Activated gamma-delta T cell treated with Interleukin-2 at 50 U/mL for 16 hours (primary cell): ENCODE results near the gene HEBP1.

ENCODE experiments used
- DNase-seq: peaks from one replicate; pipeline ENCODE4 v3.0.0-alpha.2; 2020

HEBP1 gene

DNA sequence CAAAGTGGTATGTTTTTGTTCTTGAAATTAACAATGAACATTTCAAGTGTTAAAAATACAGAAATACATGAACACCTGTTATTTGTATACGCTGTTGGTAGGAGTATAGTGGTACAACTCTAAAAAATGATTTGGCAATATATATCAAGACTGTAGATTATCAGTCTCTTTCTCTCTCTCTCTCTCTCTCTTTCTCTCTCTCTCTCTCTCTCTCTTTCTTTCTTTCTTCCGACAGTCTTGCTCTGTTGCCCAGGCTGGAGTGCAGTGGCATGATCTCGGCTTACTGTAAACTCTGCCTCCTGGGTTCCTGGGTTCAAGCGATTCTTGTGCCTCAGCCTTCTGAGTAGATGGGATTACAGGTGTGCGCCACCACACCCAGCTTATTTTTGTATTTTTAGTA is 12.6 kb downstream of the HEBP1 start:
- no peak for DNase-seq

DNA sequence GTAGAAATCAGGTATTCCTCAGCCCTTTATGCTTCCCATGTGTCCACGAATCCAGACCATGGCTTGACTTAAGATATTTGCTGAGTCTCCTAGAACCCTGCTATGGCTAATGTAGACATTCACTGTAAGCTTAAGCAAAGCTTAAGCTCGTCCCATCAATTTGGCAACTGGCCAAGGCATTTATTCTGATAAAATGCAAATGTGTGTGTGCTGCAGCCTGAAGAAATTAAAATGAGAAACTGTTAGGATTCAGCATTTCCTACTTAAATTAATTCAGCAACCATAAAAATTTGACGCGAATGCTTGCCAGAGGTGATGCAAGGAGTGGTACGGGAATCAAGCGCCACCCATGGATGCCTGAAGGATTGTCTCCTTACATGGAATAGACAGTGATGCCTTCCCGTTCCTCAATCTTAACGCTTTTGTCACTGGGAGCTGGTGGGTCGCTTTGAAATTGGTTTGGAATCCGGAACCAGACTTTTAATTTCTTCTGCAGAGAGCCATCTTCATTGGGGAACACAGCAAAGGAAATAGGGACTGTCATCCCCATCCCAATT is 13.2 kb downstream of the HEBP1 start:
- DNase-seq, result no peak

DNA sequence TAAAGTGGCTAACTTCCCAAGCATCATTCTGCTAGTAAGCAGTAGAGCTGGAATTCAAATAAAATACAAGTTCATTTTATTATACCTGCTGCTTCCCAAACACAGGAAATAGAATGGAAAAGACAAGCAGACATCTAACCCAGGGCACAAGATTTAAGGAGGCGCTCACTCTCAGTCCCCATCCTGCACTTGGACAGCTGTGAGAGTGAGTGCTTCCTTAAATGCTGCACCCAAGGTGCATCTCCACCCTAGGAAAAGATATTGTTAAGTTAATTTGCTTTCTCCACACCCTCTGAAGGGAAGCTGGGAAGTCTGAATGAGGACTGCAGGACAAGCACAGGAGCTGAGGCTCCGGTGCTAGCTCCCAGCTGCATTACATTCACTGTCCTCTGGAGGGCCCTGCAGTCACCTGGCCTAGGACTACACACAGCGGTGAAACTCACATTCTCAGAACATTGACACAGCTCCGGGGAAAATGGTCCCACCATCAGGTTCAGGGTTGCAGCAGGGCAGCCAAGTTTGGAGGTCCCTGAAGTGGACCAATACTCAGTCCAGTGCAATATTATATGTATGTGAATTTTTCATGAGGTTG is 14.2 kb downstream of the HEBP1 start:
- DNase-seq, result no peak

DNA sequence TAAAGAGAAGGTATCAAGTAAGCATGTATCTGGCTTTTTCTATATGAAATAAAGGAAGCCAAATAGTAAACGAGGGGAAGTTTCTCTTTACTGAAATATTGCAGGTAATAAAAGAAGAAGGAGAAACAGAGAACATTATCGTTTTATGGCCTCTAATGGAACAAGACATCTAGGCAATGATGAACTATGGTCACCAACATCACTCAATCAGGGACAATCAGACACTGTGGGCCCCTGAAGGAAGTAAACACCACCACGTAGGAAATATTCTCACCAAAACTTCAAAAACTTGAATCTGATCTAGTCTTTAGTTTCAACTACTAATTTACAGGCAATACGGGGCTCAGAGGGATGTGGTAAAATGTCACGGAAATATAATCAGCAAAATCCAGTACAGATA is 15.9 kb downstream of the HEBP1 start:
- DNase-seq, result no peak

DNA sequence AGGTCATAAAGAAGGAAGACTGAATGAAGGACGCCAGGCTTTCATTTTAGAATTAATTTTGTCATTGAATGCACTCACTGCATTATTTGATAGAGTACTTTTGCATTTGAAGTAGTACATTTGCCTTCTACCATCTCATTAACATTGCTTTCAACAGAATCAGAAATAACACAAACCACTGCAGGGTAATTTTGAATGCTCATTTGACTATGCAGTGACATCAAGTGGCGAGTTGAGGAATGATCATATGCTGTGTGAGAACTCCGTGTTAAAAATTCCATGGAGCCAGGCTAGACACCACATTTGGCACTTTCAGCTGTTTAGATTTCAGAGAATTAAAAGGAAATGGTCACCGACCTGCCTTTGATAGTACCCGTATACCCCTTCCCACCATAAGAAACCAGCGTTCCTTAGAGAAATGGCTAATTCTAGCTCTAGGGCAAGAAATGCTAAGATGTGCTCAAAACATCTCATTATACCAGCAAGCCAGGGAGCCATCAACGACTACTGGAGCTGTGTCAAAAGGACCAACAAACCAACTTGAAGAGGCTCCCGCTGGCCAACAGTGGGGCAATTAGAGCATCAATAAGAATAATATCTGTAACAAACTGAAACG is 16.5 kb downstream of the HEBP1 start:
- DNase-seq, result no peak

DNA sequence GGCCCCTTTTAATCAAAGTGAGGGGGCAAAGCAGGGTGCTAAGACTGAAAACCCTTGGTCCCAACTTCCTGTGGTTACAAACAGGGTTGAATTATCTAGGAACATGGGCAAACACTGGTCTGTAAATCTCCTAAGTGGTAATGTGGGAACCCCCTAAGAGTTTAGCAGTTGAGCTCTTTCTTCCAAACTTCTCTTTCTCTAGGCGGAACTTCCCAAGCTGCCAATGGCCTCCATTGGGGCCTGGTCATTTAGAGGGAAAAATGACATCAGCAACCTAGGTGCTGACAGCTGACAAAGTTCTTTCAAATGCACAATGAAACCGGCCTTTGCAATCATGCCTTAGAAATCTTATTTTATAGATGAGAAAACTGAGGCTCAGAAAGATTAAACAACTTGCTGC is 17.7 kb downstream of the HEBP1 start:
- DNase-seq, result no peak

DNA sequence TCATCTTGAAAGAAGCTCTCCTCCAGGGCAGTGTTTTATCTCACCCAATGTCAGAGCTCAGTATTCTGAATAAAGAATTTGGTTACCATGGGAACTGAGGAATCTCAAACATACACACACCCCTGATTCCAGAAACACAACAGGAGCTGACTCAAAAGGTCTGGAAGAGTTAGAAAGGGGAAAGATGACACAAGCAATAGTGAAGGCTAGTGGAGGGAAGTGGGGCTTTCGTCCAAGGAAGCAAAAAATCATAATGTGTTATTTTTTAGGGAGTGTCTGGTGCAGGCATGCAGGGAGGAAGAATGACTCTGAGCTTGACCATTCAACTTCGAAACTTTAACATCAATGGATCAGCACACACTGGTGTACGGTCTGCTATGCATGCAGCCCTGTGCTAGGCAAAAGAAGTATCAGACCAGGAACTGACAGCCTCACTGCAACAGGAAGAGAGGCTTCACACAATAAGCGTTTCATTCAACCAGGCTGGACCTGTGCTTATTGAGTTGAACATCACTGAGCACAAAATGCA is 20.3 kb downstream of the HEBP1 start:
- no peak for DNase-seq

DNA sequence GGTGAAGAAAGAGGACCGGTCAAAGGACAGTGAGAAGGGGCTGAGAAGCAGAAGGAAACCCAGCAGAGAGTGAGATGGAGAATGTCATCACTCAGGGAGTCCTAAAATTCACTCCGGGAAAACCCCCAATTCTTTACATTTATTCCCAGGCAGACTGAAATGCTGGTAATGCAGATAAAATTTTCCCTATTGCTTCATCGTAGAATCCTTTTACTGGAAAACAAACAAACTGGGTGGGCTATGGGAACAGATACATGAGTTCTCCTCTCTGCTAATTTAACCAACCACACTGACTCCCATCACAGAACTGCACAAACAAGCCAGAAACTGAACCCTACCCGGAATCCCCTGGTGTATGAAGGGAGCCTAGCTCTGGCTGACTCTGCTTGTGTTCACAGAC is 20.9 kb downstream of the HEBP1 start:
- no peak for DNase-seq

DNA sequence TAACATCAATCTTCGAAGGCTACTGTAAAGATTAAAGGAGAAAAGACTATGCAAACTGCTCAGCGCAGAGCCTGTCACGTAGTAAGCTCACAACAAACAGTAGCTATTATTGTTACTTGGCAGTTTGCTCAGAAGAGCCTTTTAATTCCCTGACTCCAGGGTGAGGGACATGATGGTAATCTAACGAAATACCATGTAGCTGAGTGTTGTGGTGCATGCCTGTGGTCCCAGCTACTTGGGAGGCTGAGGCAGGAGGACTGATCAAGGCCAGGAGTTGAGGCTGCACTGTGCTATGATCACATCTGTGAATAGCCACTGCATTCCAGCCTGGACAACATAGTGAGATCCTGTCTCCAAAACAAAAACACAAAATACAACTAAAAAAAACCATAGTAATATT is 22.8 kb downstream of the HEBP1 start:
- DNase-seq, result no peak

DNA sequence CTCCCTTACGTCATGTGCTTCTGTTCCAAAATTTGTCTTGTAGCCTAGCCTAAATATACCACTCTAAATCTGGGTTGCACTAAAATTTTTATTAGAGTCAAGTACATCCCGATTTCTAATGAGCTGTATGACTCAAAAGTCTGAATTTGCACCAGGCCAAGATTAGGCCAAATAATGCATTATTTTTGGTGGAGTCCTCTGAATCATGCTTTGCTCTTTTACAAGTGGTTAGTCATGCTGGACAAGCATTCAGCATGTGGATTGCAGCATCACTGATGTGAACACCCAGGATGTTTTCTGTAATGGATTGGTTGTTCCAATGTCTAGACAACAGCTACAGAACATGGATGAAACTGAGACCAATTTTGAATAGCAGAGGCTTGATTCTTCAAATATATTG is 23.7 kb downstream of the HEBP1 start:
- DNase-seq, result no peak

DNA sequence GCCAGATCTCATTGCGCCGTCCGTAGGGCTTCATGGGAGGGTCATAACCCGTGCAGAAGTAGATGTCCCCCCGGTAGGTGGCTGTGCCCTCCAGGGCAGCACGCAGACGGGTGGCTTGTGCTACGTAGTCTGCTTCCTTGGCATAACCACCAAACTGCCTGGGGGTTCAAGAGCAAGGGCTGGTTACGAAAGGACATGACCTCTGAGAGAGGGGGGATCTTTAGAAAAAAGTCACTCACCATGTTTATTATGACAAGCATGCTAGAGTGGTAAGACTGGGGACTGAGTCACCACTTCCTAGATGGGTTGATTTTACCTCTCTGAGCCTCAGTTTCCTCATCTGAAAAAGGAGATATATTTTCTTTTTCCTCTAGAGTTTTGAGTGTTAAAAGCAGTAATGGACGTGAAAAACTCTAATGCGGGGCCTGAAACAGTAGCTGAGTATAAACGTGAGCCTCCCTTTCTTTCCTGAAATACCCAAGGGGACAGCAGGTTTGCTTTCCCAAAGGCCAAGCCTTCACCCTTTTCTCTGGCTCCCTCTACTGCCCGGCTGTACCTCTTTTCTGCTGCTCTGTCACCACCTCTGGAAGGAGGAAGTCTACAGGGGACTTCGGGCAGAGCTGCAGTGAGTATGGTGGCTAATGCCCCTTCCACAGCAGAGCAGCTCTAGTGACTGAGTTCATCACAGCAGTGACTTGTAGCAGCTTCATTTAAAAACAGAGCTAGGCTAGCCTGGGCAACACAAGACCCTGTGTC is 24.6 kb downstream of the HEBP1 start:
- no peak for DNase-seq

DNA sequence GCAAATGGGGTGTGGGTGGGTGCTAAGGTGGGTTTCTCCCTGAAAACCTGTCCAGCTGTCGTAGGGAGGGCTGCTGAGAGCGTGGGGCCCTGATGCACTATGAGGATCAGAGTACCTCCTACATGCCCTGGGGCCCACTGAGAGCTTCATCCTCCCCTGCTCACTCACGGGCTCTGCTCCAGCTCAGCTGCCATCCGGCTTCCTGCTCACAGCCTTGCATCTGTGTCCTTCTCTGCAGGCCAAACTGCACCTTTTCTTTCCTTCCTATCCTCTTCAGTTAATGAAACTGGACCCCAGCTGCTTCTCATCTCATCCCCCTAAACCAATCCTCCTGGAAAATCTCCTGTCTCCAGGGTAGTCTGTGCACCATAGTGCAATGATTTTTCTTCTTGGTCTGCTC is 25.9 kb downstream of the HEBP1 start:
- DNase-seq, result no peak

DNA sequence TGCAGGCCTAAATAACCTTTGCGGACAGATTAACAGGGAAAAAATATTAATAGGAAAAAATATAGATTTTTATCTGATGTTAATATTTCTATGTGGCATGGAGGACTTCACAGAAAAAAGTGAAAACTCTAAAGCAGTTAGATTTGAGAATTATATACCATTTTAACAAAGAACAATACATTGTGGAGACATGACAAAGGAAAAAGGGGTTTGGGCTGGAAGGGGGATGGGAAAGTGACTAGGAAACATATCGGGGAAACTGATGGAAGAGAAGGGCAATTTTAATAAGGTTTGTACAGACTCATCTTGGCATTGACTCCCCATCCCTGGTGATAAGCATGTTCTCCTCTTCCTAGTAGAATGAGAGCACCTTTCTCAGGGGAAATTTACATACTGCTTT is 27.0 kb downstream of the HEBP1 start:
- no peak for DNase-seq

DNA sequence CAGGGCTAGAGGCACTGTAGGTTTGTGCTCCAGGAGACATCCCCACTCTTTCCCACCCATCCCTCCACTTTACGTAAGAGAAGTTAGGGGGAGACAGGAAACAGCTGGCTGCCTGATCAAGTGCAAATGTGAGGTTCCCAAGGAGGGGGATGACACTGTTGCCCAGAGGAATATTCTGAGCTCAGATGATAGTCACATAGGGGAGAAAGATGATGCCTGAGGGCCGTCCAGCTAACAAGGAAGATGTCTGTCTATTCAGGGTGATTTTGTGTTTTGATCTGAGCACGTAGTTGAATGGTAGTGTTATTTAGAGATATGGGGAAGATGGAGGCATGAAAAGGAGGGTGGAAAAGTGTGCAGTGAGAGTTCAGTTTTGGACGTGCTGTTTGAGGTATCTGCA is 34.2 kb downstream of the HEBP1 start:
- DNase-seq, result no peak

DNA sequence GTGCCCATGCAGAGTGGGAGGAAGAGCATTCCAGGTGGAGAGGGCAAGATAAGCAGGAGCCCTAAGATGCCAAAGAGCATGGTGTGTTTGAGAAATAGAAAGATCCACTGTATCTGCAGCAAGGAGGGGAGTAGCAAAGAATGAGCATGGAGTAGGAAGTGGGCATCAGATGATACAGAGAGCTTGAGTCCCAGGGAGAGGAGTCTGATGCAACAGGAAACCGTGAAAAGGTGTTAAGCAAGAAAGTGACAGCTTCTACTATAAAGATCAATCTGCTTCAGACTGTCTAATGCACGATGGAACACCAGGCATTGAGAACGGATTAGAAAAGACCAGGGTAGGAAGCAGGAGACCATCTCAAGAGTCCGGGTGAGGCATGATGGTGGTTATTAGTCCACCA is 35.8 kb downstream of the HEBP1 start:
- DNase-seq, result no peak

DNA sequence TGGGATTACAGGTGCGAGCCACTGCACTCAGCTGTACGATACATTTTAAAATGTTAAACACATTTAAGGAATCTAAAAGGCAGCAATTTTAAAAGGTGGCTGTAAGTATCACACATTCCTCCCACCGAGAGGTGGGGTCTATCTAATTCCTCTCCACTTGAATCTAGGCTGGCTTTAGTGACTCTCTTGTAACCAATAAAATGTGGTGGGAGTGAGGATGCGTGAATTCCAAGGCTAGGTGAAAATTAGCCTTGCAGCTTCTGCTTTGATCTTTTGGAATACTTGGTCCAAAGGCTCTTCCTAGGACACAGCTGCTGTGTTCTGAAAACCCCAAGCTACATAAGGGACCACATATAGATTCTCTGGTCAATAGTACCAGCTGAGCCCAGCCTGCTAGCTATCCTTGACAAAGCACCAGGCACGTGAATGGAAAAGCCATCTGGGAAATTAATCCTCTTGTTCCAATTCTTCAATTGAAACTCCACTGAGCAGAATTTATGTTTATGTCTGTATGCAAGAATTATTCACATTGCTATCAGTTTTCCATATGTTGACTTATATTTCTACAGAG is 39.3 kb downstream of the HEBP1 start:
- DNase-seq, result no peak

DNA sequence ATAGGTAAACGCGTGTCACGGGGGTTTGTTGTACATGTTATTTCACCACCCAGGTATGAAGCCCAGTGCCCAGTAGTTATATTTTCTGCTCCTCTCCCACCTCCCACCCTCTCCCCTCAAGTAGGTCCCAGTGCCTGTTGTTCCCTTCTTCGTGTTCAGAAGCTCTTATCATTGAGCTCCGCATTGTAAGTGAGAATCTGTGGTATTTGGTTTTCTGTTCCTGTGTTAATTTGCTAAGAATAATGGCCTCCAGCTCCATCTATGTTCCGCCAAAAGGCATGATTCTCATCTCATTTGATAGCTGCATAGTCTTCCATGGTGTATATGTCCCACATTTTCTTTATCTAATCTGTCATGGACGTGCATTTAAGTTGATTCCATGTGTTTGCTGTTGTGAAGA is 41.2 kb downstream of the HEBP1 start:
- no peak for DNase-seq

DNA sequence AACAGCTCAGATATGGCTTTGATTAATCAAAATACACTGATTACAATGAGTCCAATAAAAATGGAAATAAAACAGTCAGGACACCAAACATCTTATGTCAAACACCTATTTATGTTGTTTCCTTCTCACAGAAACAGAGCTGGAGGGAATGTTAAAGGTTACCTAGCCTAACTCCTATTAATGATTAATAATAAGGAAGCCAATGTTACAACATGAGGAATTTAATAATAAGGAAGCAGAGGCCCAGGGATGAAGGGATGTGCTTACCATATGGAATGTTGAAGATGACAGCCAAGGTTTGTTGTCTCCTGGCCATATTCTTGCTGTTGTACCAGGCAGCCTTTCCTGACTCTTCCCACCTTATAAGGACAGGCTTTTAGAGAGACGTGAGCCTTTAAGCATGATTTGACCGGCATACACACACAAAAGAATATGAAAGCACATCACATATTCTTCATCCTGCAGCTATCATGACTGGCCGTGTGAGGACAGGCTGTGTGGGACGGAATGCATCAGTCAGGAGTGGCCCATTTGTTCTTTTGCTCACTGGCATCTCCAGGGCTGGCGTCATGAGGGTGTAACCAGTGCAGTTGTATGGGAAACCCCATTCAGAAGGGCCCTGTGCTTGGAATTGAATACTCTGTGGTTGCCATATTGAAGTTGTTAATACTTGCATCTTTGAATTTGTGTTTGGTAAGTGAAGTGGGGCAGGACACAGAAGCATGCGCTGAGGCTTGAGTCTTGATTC is 45.0 kb downstream of the HEBP1 start:
- DNase-seq, result no peak

DNA sequence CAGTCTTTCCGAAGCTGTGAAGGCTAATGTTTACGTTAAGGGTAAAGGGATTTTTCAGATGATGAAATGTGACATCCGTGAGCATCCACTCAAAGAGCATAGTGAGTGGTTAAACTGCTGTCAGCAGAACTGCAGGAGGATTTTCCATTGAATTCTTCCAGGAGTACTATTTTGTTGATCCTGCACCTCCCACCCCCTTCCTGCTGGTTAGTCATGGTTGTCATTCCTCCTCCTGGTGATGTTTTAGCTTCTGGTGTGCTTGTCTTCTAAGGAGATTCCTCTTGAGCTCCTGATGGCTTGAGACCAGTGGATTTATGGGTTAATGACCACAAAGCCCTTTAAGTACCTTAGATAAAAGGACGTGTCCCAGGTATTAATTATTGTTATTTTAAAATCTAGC is 45.7 kb downstream of the HEBP1 start:
- DNase-seq, result no peak

DNA sequence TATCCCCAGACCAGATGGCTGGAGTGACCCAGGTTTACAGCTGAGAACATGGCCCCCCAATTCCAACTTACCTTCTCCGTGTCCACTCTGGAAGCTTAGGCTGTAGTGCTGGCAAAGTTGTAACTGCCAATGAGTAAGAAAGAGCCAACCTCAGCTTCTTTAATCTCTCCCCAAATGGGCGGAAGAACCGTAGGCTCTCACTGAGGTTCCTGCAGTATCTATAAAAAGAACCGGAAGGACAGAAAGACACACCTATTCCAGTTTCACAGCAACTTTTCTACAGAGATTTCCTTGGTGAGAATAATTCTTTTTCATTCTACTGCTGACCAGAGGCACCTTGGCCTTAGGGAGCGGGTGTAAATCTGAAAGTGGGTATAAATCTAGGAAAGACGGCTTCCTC is 48.0 kb downstream of the HEBP1 start, which contains the start of gene GPRC5D:
GPRC5D (minus strand) TSS at position 135 of the 400 bp plus-strand sequence. CDS start 1,786 bp downstream, outside the sequence.
- no peak for DNase-seq

DNA sequence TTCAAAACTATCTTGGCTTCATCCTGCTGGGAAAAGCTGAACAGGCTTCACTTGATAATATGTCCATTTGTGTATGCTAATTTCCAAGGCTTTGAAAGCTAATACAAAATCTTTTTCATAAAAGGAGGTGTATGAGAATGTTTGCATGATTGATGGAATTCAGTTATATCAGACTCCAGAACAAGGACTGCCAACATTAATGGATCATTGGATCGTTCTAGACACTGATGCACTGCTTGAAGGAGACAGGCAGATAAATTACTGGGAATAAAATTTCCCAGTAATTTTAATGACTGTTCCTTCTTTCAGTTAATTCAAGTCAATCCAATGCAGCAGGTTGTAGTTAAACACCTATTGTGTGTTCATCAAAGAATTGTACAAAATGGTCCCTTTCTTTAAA is 48.6 kb downstream of the HEBP1 start:
- DNase-seq, result no peak

DNA sequence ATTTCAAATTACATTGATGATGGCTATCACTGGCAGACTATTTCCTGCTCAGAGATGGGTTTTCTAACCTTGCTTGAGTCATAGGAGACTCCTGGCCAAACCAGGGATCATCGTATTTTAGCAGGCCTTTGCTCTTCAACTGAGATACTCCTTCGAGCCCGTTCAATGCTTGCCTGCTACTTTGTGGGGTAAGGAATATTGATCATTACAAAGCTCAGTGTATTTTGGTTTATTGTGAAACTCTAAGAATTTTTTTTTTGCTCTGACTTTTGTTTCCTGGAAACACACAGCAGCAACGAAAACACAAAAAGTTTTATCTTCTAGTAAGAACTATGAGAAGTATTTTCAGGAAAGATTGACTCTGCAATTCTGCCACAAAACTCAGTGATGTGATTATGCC is 52.2 kb downstream of the HEBP1 start:
- DNase-seq, result no peak
